Activated T-helper 2 cell treated with anti-CD3 and anti-CD28 coated beads, Interferon-gamma antibody, Interleukin-2, Interleukin-4, amounts not matched to agents 10 μg/mL and 5 μg/mL and 100 μg/mL, durations not matched to agents 14 hours and 24 hours and 36 hours (primary cell): Measurements from ENCODE around the gene AQP3. TPM values are rescaled to one million over a fixed set of nuclear protein-coding genes. Genes with fewer than 3 reads are reported as not detected.
"Not testable (repeated sequence)": the region's sequence is repeated elsewhere in the genome, so short reads cannot be mapped to it uniquely, and the experiment has no call there.

ENCODE experiments used
- DNase-seq: peaks from one replicate; pipeline ENCODE4 v3.0.0; 2021; ENCODE audit warnings: low spot score
- H3K27ac Mint-ChIP-seq: one replicate; pipeline ENCODE4 v1.8.0; 2021; ENCODE audit warnings: mixed read lengths
- H3K27me3 Mint-ChIP-seq: one replicate; pipeline ENCODE4 v1.8.0; 2021; ENCODE audit warnings: low read depth, mixed read lengths
- H3K36me3 Mint-ChIP-seq: one replicate; pipeline ENCODE4 v1.8.0; 2021; ENCODE audit warnings: low read depth, mixed read lengths
- H3K4me1 Mint-ChIP-seq: one replicate; pipeline ENCODE4 v1.8.0; 2021; ENCODE audit warnings: low read depth, mixed read lengths
- H3K4me3 Mint-ChIP-seq: one replicate; pipeline ENCODE4 v1.8.0; 2021; ENCODE audit warnings: low read depth, mild to moderate bottlenecking, moderate library complexity, mixed read lengths
- H3K9me3 Mint-ChIP-seq: one replicate; pipeline ENCODE4 v1.8.0; 2021; ENCODE audit warnings: mixed read lengths
- intact Hi-C: fragments of 100-400 bp; cut with micrococcal nuclease; formaldehyde crosslinking; loops from one replicate; pipeline ENCODE4 v1.15.1; 2023
- total RNA-seq: library from RNA; stranded (reverse); gene quantifications from 2 replicates; pipeline ENCODE4 v1.2.3, GENCODE V29; 2022

AQP3 gene
- total RNA-seq, 1 donor from 2014 or later, result 2.1 TPM

GRCh38 chr9:33459115-33459514, 11.7 kb upstream of the AQP3 start:
- H3K27ac Mint-ChIP-seq, result peak overlapping the region; percentile 88
- no peak overlapping the region for H3K4me3 Mint-ChIP-seq
- peaks cover 42% of the 10 kb centered on the region for H3K36me3 Mint-ChIP-seq
- no peaks in the 10 kb centered on the region for H3K27me3 Mint-ChIP-seq
- no peak for DNase-seq
- no peaks in the 10 kb centered on the region for H3K9me3 Mint-ChIP-seq
- peaks cover 38% of the 10 kb centered on the region for H3K4me1 Mint-ChIP-seq
- intact Hi-C loops, result no loop called here

GRCh38 chr9:33458444-33458843, 11.1 kb upstream of the AQP3 start:
- Mint-ChIP-seq H3K27ac (peak overlapping the region; percentile 88), H3K4me1 (peaks cover 44% of the 10 kb centered on the region)
- intact Hi-C loops, result loop anchor here (1.0 kb wide), 1 partner anchor 43 kb away; no protein-coding TSS in a partner anchor

DNA sequence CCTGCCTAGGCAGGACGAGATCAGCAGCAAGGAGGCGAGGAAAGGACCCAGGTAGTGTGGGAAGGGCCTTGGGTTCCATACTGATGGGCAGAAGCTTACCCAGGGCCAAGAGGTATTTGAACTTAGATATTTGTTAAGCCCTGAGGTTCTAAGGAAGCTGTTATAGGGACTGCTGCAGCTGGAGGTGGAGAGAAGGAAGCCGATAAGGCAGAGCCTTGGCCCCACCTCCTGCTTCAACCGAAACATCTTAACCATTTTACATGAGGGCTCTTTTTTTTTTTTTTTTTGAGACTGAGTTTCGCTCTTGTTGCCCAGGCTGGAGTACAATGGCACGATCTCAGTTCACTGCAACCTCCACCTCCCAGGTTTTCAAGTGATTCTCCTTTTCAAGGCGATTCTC, 8.6 kb upstream of the AQP3 start:
- Mint-ChIP-seq H3K27me3 (no peaks in the 10 kb centered on the region), H3K36me3 (peaks cover 13% of the 10 kb centered on the region), H3K4me1 (peaks cover 57% of the 10 kb centered on the region), H3K27ac (no peak overlapping the region), H3K9me3 (no peaks in the 10 kb centered on the region), H3K4me3 (no peak overlapping the region)
- intact Hi-C loops, result no loop called here
- DNase-seq, result no peak

More at GRCh38 chr9:33458444-33458843, 11.1 kb upstream of the AQP3 start:
- Mint-ChIP-seq H3K4me3 (no peak overlapping the region), H3K9me3 (no peaks in the 10 kb centered on the region), H3K36me3 (peaks cover 35% of the 10 kb centered on the region), H3K27me3 (no peaks in the 10 kb centered on the region)
- peak; percentile 35 for DNase-seq

GRCh38 chr9:33455456-33455855, 8.1 kb upstream of the AQP3 start:
- DNase-seq, H3K4me3 Mint-ChIP-seq, H3K9me3 Mint-ChIP-seq, H3K27me3 Mint-ChIP-seq, intact Hi-C loops, H3K27ac Mint-ChIP-seq: not testable (repeated sequence)
- Mint-ChIP-seq H3K36me3 (peaks cover 10% of the 10 kb centered on the region), H3K4me1 (peaks cover 57% of the 10 kb centered on the region)

DNA sequence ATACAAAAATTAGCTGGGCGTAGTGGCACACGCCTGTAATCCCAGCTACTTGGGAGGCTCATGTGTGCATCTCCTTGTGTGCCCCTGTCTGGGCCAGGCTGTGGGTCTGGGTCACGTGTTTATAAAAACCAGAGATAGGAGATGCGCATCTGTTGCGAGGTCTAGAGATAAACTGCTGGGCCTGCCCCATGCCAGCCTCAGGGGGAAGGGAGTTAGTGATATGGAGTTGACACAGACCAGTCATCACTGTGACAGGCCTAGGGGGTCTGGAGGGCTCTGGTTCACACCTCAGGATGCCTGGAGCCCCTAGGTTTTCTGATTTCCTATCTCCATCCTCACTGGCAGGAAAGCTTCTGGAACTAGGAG, 7.3 kb upstream of the AQP3 start:
- H3K27me3 Mint-ChIP-seq, H3K27ac Mint-ChIP-seq, H3K4me3 Mint-ChIP-seq, intact Hi-C loops, H3K36me3 Mint-ChIP-seq, DNase-seq, H3K9me3 Mint-ChIP-seq: not testable (repeated sequence)
- peaks cover 57% of the 10 kb centered on the region for H3K4me1 Mint-ChIP-seq

- Mint-ChIP-seq H3K36me3 (peaks cover 7% of the 10 kb centered on the region), H3K4me3 (no peak overlapping the region), H3K27ac (peak overlapping the region; percentile 35), H3K9me3 (no peaks in the 10 kb centered on the region), H3K27me3 (no peaks in the 10 kb centered on the region), H3K4me1 (peaks cover 55% of the 10 kb centered on the region)
- intact Hi-C loops, result no loop called here
- DNase-seq, result no peak
Observed at GRCh38 chr9:33453999-33454660, 6.7 kb upstream of the AQP3 start.

GRCh38 chr9:33453286-33453860, 6.0 kb upstream of the AQP3 start:
- peaks cover 49% of the 10 kb centered on the region for H3K4me1 Mint-ChIP-seq
- intact Hi-C loops, result no loop called here

DNA sequence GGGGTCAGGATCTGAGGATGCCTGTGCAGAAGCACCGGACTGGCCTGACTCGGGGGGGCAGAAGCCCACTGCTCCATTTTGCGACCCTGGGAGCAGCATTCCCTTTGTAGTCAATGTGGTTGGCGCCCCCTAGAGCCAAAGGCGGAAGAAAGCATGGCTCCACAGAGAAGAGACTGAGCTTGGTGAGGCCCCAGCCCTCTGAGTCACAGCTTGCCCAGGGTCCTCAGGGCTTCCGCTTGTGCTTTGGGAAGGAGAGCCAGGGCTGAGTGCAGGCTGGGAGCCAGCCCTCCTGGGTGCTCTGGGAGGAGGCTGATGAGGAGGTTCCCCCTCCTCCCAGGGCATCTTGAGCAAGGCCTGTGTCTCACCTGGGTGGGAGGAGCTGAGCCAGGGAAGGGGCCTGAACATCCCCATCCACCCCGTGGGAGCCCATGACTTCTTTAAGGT, 5.5 kb upstream of the AQP3 start:
- no peaks in the 10 kb centered on the region for H3K36me3 Mint-ChIP-seq
- DNase-seq, result peak; percentile 34
- H3K4me1 Mint-ChIP-seq, result peaks cover 51% of the 10 kb centered on the region
- H3K9me3 Mint-ChIP-seq, result no peaks in the 10 kb centered on the region
- no peak overlapping the region for H3K4me3 Mint-ChIP-seq
- intact Hi-C loops, result no loop called here
- no peaks in the 10 kb centered on the region for H3K27me3 Mint-ChIP-seq
- H3K27ac Mint-ChIP-seq, result no peak overlapping the region

More at GRCh38 chr9:33453286-33453860, 6.0 kb upstream of the AQP3 start:
- Mint-ChIP-seq H3K9me3 (no peaks in the 10 kb centered on the region), H3K27ac (peak overlapping the region; percentile 38), H3K4me3 (no peak overlapping the region), H3K36me3 (peaks cover 2% of the 10 kb centered on the region), H3K27me3 (no peaks in the 10 kb centered on the region)
- no peak for DNase-seq

- no peak for DNase-seq
- no peaks in the 10 kb centered on the region for H3K36me3 Mint-ChIP-seq
- intact Hi-C loops, result no loop called here
- H3K9me3 Mint-ChIP-seq, result no peaks in the 10 kb centered on the region
- H3K27me3 Mint-ChIP-seq, result no peaks in the 10 kb centered on the region
- H3K27ac Mint-ChIP-seq, result no peak overlapping the region
- peaks cover 48% of the 10 kb centered on the region for H3K4me1 Mint-ChIP-seq
- H3K4me3 Mint-ChIP-seq, result no peak overlapping the region
Observed at GRCh38 chr9:33450621-33451146, 3.3 kb upstream of the AQP3 start.

- intact Hi-C loops, result no loop called here
- no peak overlapping the region for H3K4me3 Mint-ChIP-seq
- H3K27ac Mint-ChIP-seq, result no peak overlapping the region
- no peak for DNase-seq
- H3K27me3 Mint-ChIP-seq, result no peaks in the 10 kb centered on the region
- peaks cover 49% of the 10 kb centered on the region for H3K4me1 Mint-ChIP-seq
- H3K9me3 Mint-ChIP-seq, result no peaks in the 10 kb centered on the region
- H3K36me3 Mint-ChIP-seq, result no peaks in the 10 kb centered on the region
Observed at GRCh38 chr9:33449715-33450114, 2.3 kb upstream of the AQP3 start.

GRCh38 chr9:33447799-33448553, 583 bp upstream of the AQP3 start:
- peak overlapping the region; percentile 69 for H3K4me3 Mint-ChIP-seq
- H3K4me1 Mint-ChIP-seq, result peaks cover 34% of the 10 kb centered on the region
- H3K27me3 Mint-ChIP-seq, result no peaks in the 10 kb centered on the region
- H3K9me3 Mint-ChIP-seq, result no peaks in the 10 kb centered on the region
- H3K36me3 Mint-ChIP-seq, result no peaks in the 10 kb centered on the region
- intact Hi-C loops, result loop anchor here (1.0 to 2.0 kb wide), 3 partner anchors 26 to 157 kb away; partner anchors contain the start of gene NFX1
- DNase-seq, result no peak
- peak overlapping the region; percentile 47 for H3K27ac Mint-ChIP-seq

GRCh38 chr9:33446240-33446945, 1.0 kb downstream of the AQP3 start:
- H3K27ac Mint-ChIP-seq, result peak overlapping the region; percentile 79
- DNase-seq, result peak; percentile 39
- peak overlapping the region; percentile 81 for H3K4me3 Mint-ChIP-seq
- intact Hi-C loops, result loop anchor here (1.0 to 2.0 kb wide), 3 partner anchors 31 to 156 kb away; partner anchors contain the start of gene NFX1
- peaks cover 26% of the 10 kb centered on the region for H3K4me1 Mint-ChIP-seq
- no peaks in the 10 kb centered on the region for H3K27me3 Mint-ChIP-seq
- no peaks in the 10 kb centered on the region for H3K36me3 Mint-ChIP-seq
- H3K9me3 Mint-ChIP-seq, result no peaks in the 10 kb centered on the region
